Left ventricle myocardium inferior (tissue), 1 donor: ENCODE results near the gene PLBD1. TPM values are rescaled to one million over a fixed set of nuclear protein-coding genes. Genes with fewer than 3 reads are reported as not detected.

ENCODE experiments used
- DNase-seq: peaks from one replicate; pipeline ENCODE4 v3.0.0-alpha.2; 2020
- H3K27ac ChIP-seq: fragments of 200-600 bp; replicated peaks from 2 replicates; pipeline ENCODE4 v1.8.0; 2021
- H3K27me3 ChIP-seq: fragments of 200-600 bp; 2 replicates; pipeline ENCODE4 v1.8.0; 2021; ENCODE audit warnings: low read depth
- H3K36me3 ChIP-seq: fragments of 200-600 bp; 2 replicates; pipeline ENCODE4 v1.8.0; 2021
- H3K4me1 ChIP-seq: fragments of 200-600 bp; 2 replicates; pipeline ENCODE4 v1.8.0; 2021
- H3K4me3 ChIP-seq: fragments of 200-600 bp; 2 replicates; pipeline ENCODE4 v1.8.0; 2021; ENCODE audit warnings: mild to moderate bottlenecking, moderate library complexity
- H3K9me3 ChIP-seq: fragments of 200-600 bp; replicated peaks from 2 replicates; pipeline ENCODE4 v1.8.0; 2021
- intact Hi-C: fragments of 100-400 bp; cut with micrococcal nuclease; formaldehyde crosslinking; loops from one replicate; pipeline ENCODE4 v1.11.0; 2022
- total RNA-seq: library from RNA; stranded (reverse); fragmentation: NEBNext Ultra II Directional; extraction: Animal tissue kit (Norgen Biotek cat#: 25700); gene quantifications from one replicate; pipeline ENCODE4 v1.2.1, GENCODE V29; 2021
- TF ChIP-seq, protein P1 (sequence below): fragments of 200-600 bp; IDR thresholded peaks from 2 replicates; pipeline ENCODE4 v1.8.0; 2021; ENCODE audit warnings: antibody characterized with exemption, mild to moderate bottlenecking, borderline replicate concordance
- donor health status: DM: no; HTN: yes; CAD: no; lungs with severe emphysema.

Gene PLBD1
- total RNA-seq, 1 donor from 2014 or later = 29.1 TPM

GRCh38 chr12:14591719-14592118, 24.0 kb upstream of the PLBD1 start:
- no peak for DNase-seq
- no peaks in the 10 kb centered on the region for H3K27me3 ChIP-seq
- peaks cover 5% of the 10 kb centered on the region for H3K9me3 ChIP-seq
- TF ChIP-seq, protein P1, sequence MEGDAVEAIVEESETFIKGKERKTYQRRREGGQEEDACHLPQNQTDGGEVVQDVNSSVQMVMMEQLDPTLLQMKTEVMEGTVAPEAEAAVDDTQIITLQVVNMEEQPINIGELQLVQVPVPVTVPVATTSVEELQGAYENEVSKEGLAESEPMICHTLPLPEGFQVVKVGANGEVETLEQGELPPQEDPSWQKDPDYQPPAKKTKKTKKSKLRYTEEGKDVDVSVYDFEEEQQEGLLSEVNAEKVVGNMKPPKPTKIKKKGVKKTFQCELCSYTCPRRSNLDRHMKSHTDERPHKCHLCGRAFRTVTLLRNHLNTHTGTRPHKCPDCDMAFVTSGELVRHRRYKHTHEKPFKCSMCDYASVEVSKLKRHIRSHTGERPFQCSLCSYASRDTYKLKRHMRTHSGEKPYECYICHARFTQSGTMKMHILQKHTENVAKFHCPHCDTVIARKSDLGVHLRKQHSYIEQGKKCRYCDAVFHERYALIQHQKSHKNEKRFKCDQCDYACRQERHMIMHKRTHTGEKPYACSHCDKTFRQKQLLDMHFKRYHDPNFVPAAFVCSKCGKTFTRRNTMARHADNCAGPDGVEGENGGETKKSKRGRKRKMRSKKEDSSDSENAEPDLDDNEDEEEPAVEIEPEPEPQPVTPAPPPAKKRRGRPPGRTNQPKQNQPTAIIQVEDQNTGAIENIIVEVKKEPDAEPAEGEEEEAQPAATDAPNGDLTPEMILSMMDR = no peak
- H3K36me3 ChIP-seq = no peaks in the 10 kb centered on the region
- no peak overlapping the region for H3K4me3 ChIP-seq
- intact Hi-C loops = no loop called here
- H3K4me1 ChIP-seq = peaks cover 9% of the 10 kb centered on the region
- no peak overlapping the region for H3K27ac ChIP-seq

DNA sequence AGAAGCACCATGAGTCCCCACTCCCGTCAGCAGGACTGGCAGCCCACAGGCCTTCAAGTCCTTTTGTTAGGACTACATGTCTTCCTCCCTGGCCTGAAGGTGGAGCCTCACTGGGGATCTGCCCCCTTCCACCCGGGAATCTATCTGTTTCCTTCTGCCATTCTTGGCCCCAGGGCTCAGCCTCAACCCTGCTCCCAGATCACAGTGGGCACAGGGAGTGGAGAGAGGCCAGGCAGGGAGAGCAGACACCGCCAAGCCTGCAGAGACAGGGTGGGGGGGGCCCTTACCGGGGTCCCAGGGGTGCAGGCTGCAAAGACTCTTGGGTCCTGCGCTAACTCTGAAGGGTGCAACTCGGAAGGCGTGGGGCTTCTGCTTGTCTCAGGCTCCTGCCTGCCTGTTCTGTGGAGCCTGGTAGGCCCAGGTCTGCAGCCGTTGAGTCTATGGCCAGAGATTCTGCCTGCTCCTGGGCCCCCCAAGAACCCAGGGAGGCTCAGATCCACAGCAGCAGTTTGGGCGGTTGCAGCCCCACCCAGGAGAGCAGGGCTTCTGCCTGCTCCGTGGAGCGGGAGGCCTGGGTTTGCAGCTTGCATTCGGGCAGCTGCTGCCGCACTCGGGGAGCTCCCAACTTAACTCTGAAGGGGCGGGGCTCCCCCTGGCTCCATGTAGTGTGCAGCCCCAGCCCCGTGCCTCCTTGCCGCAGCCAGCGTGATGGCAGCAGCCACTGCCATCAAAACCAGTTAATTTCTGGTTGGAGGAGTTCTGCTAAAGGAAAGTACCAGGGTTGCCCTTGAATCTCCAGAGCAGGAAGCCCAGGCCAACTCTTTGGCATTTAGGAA, 21.7 kb upstream of the PLBD1 start:
- H3K4me3 ChIP-seq = no peak overlapping the region
- H3K27me3 ChIP-seq = no peaks in the 10 kb centered on the region
- no peaks in the 10 kb centered on the region for H3K9me3 ChIP-seq
- intact Hi-C loops = no loop called here
- peaks cover 9% of the 10 kb centered on the region for H3K4me1 ChIP-seq
- no peak for DNase-seq
- H3K27ac ChIP-seq = no peak overlapping the region
- no peaks in the 10 kb centered on the region for H3K36me3 ChIP-seq
- TF ChIP-seq, protein P1 = no peak

DNA sequence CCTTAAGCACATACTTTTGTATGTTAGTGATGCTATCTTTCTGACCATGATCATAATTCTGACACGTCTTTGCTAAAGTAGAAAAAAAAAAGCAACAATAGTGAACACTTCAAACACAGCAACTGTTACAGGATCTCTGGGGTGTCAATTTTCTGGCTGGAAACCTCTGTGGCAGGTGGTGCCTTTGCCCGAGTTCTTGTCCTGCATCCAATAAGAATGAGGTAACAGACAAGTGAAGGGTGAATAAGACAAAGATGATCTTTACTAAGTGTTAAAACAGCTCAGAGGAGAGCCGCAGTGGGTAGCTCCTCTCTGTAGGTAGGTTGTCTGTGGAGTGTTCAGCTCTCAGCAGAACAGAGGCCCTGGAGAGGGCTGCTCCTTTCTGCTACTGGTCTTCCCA, 20.9 kb upstream of the PLBD1 start:
- TF ChIP-seq, protein P1 = no peak
- DNase-seq = no peak
- Histone ChIP-seq H3K4me1 (peaks cover 9% of the 10 kb centered on the region), H3K36me3 (no peaks in the 10 kb centered on the region), H3K27ac (no peak overlapping the region), H3K9me3 (no peaks in the 10 kb centered on the region), H3K27me3 (no peaks in the 10 kb centered on the region), H3K4me3 (no peak overlapping the region)
- intact Hi-C loops = no loop called here

DNA sequence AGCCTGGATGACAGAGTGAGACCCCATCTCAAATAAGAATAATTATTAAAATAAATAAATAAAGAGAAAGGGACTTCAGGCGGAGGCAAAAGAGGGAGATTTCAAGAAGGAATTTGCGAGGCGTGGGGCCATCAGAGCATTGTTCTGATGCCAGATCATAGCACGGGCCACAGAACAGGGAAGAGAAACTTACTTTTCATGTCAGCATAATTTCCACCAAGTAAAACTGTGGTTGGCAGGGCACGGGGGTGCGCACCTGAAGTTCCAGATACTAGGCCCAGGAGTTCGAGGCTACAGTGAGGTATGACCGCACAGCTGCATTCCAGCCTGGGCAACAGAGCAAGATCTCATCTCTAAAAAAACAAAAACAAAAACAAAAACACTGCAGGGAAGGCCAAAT, 11.0 kb upstream of the PLBD1 start:
- no peak overlapping the region for H3K4me3 ChIP-seq
- H3K4me1 ChIP-seq = no peaks in the 10 kb centered on the region
- H3K9me3 ChIP-seq = no peaks in the 10 kb centered on the region
- TF ChIP-seq, protein P1 = no peak
- H3K36me3 ChIP-seq = no peaks in the 10 kb centered on the region
- intact Hi-C loops = no loop called here
- no peak overlapping the region for H3K27ac ChIP-seq
- no peaks in the 10 kb centered on the region for H3K27me3 ChIP-seq
- no peak for DNase-seq

GRCh38 chr12:14577344-14577743, 9.7 kb upstream of the PLBD1 start:
- Histone ChIP-seq H3K27me3 (no peaks in the 10 kb centered on the region), H3K9me3 (no peaks in the 10 kb centered on the region), H3K36me3 (no peaks in the 10 kb centered on the region), H3K4me3 (no peak overlapping the region), H3K27ac (no peak overlapping the region), H3K4me1 (peaks cover 1% of the 10 kb centered on the region)
- intact Hi-C loops = no loop called here
- DNase-seq = no peak
- TF ChIP-seq, protein P1 = no peak
